CD4-positive, alpha-beta T cell treated with Interleukin-4 for 4 hours (primary cell): Measurements from ENCODE around the gene CAMK2N2.

Experiments
- DNase-seq: peaks from one replicate; pipeline ENCODE4 v3.0.0-alpha.2; 2020

The CAMK2N2 gene

GRCh38 chr3:184261270-184261853, at the start of gene CAMK2N2:
CAMK2N2 (minus strand) TSS chr3:184261553; CDS start chr3:184261285, 268 bp downstream.
- DNase-seq = peak; percentile 33

DNA sequence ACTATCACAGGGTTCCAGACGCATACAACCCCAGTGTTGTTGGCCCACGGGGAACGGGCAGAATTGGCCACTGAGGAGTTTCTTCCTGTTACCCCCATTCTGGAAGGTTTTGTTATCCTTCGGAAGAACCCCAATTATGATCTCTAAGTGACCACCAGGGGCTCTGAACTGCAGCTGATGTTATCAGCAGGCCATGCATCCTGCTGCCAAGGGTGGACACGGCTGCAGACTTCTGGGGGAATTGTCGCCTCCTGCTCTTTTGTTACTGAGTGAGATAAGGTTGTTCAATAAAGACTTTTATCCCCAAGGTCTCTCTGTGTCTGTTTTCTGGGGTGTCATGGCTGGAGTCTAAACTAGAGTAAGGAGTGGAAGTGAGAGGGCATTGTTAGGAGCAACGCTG, 47.4 kb upstream of the CAMK2N2 start:
- DNase-seq = no peak

DNA sequence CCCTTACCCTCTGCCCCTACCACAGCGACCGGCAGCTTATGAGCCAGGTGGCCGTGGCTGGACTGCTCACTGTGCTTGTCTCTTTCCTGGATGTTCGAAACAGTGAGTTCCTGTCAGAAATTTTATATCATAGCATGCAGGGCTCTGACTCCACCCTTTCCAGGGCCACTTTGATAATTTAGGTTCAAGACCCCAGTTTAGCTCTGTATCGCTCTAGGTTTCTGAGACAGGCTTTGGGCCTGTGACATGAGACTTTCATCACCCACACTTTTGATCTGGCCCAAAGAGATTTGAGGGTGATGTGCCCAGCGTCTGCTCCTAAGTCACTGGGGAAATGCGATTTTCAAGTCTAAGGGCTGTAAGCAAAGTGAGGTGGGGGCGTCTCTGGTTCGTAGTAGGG, 46.6 kb upstream of the CAMK2N2 start:
- no peak for DNase-seq

GRCh38 chr3:184306341-184306972, 45.1 kb upstream of the CAMK2N2 start:
- DNase-seq = no peak

GRCh38 chr3:184305577-184305976, 44.2 kb upstream of the CAMK2N2 start:
- no peak for DNase-seq

GRCh38 chr3:184300378-184300720, 39.0 kb upstream of the CAMK2N2 start:
- DNase-seq = no peak

DNA sequence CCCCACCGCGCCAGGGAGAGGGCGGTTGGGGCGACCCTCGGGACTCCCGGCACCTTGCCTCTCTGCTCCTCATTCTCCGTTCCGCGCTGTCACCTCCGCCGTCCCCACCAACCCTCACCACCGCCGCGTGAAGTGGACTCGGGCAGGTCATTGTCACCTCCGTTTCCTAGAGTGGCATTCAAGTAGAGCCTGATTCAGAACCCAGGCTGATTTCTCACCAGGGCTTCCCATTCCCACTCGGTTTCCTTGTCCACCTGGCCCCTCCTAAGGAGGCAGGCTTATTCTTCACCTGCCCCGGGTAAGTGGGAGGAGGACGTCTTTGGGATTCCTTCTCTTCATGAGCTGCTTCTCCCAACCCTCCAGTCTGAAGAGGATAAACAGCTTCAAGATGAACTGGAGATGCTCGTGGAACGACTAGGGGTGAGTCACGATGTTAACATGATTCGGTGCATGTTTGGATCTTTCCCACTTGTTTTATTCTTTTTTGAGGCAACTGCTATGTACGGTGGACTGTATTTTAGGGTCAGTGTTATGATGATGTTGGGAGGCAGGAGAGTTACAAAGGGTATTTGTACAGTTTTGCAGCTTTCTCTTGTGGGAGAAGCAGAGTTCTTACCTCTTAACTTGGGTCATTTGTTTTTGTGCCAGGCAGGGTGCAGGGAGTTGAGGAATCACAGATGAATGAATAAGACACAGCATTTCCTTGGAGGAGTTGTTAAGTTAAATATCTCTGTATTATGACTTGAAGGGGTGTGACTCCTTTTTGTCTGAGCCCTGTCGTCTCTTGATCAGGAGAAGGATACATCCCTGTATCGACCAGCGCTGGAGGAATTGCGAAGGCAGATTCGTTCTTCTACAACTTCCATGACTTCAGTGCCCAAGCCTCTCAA, 38.4 kb upstream of the CAMK2N2 start:
- DNase-seq = no peak

DNA sequence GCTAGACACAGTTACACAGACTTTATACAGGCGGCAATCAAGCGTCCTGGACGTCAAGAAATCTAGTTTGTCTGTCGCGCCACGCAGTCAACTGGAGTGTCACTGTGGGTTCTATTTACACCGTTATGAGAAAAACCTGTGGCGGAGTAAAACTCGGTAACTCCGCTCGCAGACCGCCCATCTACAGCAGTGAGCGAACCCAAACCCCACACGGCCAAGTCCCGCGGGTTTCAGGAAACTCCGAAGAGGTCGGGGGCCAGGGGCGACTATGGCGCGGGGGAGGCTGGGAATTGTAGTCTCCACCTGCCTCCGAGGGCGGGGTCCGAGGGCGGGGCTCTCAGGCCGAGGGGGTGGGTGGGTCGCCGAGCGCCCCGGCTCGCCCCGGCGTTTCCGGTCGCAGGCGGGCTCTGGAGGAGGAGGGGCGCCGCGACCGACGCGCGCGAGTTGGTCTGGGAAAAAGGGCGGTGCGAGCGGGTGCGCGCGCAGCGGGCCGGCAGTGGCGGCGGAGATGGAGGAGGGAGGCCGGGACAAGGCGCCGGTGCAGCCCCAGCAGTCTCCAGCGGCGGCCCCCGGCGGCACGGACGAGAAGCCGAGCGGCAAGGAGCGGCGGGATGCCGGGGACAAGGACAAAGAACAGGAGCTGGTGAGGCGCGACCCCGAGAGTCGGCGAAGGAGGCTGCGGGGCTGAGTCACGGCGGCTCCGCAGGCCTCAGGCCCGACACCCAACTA, 37.6 kb upstream of the CAMK2N2 start, which contains the start of gene PSMD2:
TSS of gene PSMD2 (plus strand) at position 483 of the 729 bp plus-strand sequence. CDS start at position 509, 26 bp downstream.
- peak; percentile 97 for DNase-seq

DNA sequence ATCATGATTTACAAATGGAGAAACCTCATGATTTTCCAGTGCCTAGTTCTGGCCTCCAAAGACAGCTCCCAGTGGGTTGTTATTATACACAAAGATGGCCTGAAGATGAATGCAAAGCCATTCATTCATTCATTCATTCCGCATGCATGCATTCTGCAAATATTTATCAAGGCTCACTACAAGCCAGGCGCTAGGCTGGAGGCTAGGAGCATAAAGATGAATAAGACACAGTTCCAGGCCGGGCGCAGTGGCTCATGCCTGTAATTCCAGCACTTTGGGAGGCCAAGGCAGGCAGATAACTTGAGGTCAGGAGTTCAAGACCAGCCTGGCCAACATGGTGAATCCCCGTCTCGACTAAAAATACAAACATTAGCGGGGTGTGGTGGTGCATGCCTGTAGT, 35.3 kb upstream of the CAMK2N2 start:
- no peak for DNase-seq

- DNase-seq = no peak
Measured at GRCh38 chr3:184295771-184296170, 34.4 kb upstream of the CAMK2N2 start.

DNA sequence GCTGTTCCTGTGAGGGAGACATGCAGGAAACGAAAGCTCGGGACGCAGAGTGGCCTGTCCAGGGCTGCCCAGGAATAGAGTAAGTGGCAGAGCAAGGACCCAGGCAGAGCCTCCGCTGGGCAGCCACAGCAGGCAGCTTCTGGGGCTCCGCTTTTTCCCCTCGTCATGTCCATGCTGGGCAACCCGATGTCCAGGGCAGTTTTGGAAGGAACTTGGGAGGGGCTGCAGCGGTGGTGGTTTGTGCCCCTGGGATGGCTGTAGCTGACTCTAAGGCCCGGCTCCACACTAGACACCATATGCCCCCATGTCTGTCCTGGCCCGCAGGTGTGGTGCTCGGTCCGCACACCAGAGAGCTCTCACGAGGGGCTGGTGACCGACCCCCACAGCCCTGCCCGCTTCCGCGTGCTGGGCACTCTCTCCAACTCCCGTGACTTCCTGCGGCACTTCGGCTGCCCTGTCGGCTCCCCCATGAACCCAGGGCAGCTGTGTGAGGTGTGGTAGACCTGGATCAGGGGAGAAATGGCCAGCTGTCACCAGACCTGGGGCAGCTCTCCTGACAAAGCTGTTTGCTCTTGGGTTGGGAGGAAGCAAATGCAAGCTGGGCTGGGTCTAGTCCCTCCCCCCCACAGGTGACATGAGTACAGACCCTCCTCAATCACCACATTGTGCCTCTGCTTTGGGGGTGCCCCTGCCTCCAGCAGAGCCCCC, 30.5 kb upstream of the CAMK2N2 start:
- no peak for DNase-seq

- no peak for DNase-seq
Measured at GRCh38 chr3:184291044-184291737, 29.8 kb upstream of the CAMK2N2 start.

GRCh38 chr3:184290331-184290730, 29.0 kb upstream of the CAMK2N2 start:
- DNase-seq = no peak

- peak; percentile 45 for DNase-seq
Measured at GRCh38 chr3:184289426-184289938, 28.1 kb upstream of the CAMK2N2 start.

- no peak for DNase-seq
Measured at GRCh38 chr3:184284696-184285095, 23.3 kb upstream of the CAMK2N2 start.

DNA sequence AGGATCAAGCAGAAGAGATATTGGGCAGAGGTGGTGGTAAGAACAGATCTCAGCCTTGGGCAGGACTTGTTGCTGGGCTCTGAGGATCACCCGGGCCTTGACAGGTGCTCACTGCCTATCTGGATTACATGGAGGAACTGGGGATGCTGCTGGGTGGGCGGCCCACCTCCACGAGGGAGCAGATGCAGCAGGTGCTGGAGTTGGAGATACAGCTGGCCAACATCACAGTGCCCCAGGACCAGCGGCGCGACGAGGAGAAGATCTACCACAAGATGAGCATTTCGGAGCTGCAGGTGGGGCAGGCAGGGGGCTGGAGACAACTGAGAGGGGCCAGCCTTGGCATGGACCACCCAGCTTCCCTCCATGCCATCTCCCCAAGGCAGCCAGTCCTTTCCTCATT, 22.3 kb upstream of the CAMK2N2 start:
- no peak for DNase-seq

GRCh38 chr3:184282941-184283340, 21.6 kb upstream of the CAMK2N2 start:
- DNase-seq = no peak

GRCh38 chr3:184277366-184277765, 16.0 kb upstream of the CAMK2N2 start:
- no peak for DNase-seq

DNA sequence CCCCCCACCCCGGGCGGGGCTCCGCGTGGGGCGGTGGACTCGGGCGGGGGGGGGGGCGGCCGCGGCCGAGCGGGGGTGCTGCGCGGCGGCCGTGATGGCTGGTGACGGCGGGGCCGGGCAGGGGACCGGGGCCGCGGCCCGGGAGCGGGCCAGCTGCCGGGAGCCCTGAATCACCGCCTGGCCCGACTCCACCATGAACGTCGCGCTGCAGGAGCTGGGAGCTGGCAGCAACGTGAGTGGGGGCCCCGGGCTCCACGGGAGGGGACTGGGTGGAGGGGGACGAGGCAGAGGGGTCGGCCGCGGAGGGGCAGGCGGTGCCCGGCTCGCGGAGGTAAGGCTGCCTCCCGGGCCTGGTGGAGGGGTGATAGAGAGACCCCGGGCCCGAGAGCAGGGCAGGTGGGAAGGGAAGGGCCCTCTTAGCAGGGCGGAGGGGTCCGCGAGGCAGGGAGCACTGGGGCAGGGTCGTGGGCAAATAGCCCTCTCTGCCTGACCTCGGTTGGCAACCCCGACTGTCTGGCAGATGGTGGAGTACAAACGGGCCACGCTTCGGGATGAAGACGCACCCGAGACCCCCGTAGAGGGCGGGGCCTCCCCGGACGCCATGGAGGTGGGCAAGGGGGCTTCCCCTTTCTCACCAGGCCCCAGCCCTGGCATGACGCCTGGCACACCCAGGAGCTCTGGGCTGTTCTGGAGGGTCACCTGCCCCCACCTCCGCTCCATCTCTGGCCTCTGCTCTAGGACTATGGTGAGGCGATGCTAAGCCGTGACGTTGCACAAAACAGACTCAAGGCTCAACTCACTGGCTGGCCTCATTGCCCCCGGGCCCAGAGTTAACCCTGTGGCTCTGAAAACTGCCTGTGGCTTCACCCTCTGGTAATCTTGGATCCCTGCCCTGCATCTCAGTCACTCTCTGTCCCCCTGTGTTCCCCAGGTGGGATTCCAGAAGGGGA, 14.9 kb upstream of the CAMK2N2 start, which contains the start of gene ECE2:
TSS of gene ECE2 (plus strand) at position 62 of the 950 bp plus-strand sequence. CDS start at position 194, 132 bp downstream.
- DNase-seq = no peak

- no peak for DNase-seq
Measured at GRCh38 chr3:184275381-184275701, 14.0 kb upstream of the CAMK2N2 start.
